CD4-positive, alpha-beta T cell treated with Interleukin-4 for 4 hours (primary cell): Measurements from ENCODE around the gene PPP2R2C.

Experiments used
- DNase-seq: peaks from one replicate; pipeline ENCODE4 v3.0.0-alpha.2; 2020

Gene PPP2R2C

GRCh38 chr4:6446538-6447451 is 25.6 kb downstream of the PPP2R2C start:
- no peak for DNase-seq

- DNase-seq = no peak
These were observed 26.3 kb downstream of the PPP2R2C start for GRCh38 chr4:6446130-6446482.

- DNase-seq = no peak
These were observed 26.8 kb downstream of the PPP2R2C start for GRCh38 chr4:6445403-6446129.

GRCh38 chr4:6444582-6444981 is 27.8 kb downstream of the PPP2R2C start:
- no peak for DNase-seq

- DNase-seq = peak; percentile 10
These were observed 29.1 kb downstream of the PPP2R2C start for GRCh38 chr4:6443035-6444023.

GRCh38 chr4:6442555-6442954 is 29.9 kb downstream of the PPP2R2C start:
- DNase-seq = no peak

DNA sequence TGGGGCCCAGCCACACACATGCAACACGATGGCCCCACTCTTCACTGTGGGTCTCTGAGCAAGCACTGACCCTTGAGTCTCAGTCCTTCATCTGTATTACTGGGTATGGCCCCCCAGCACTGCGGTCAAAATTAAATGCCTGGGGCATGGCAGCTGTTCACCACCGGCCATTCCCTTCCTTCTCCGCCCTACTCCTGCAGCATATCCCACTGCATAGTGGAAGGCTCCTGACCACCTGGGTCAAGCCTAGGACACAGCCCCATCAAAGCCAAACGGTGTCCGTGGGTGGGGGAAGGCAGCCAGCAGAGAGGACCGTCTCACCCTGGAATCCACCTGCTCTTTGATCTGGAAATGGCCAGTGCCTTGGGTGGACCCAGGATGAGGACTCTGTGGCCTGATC is 30.7 kb downstream of the PPP2R2C start:
- no peak for DNase-seq

DNA sequence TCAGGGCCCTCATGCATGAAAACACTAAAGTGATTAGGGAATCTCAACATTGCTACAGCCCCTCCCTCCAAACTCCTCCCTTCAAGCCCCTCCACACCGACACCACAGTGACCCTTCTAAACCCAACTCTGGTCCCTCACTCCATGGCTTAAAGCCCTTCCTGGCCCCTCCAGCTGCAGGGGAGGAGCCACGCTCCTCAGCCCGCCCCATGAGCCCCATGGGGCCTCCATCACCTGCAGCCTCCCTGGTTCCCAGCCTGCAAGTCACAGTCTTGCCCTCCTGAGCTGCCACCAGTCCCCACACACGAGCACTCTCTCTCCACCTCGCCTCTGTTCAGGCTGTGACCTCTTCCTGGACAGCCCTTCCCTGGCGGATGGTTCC is 31.2 kb downstream of the PPP2R2C start:
- DNase-seq = no peak

DNA sequence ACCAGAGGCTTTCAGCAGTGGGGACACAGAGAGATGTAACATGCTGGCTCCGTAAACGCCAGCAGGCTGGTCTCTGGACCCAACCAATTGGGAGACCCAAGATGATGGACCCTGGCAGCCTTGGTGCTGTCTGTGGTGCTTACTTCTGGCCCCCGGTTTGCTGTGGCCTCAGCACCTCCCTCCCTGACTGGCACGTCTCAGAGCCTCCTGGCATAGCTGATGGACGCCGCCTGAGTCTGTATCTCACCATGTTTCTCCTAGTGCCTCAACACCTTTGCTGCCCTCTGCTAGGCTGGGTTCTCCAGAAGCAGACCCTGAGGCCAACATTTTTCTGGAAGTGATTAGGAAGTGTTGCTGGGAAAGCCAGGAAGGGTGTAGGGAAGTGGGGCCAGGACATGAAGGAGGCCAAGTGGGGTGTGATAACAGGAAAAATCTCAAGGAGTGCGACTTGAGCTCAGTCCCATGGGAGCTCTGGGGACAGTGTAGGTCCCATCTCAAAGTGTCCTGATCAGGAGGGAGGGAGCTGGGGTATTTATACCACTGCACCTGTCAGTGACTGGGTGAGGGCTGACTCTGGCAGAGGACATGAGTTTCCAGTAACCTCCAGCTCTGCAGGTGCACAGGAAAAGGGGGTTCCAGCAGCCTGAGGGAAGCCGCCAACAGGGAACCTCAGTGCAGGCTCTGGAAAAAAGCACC is 31.8 kb downstream of the PPP2R2C start:
- no peak for DNase-seq

GRCh38 chr4:6439120-6439762 is 33.2 kb downstream of the PPP2R2C start:
- no peak for DNase-seq

- no peak for DNase-seq
These were observed 34.6 kb downstream of the PPP2R2C start for GRCh38 chr4:6437826-6438238.

DNA sequence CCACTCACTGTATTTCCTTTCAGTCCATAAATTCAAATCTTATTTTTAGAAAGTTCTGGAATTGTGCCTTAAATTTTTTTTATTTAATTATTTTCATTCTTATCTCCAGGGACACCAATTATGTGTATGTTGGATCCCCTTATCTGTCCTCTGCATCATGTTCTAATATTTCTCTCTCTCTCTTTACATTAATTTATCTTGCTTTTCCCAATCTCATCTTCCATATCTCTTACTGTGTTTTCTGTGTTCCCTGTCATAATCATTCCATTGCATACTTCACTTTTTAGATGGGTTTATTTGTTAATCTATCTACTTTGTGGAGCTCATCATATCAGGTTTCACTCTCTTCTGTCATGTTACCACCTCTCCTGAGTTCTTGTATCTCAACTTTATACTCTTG is 37.4 kb downstream of the PPP2R2C start:
- DNase-seq = no peak

- DNase-seq = no peak
These were observed 41.5 kb downstream of the PPP2R2C start for GRCh38 chr4:6430927-6431326.

DNA sequence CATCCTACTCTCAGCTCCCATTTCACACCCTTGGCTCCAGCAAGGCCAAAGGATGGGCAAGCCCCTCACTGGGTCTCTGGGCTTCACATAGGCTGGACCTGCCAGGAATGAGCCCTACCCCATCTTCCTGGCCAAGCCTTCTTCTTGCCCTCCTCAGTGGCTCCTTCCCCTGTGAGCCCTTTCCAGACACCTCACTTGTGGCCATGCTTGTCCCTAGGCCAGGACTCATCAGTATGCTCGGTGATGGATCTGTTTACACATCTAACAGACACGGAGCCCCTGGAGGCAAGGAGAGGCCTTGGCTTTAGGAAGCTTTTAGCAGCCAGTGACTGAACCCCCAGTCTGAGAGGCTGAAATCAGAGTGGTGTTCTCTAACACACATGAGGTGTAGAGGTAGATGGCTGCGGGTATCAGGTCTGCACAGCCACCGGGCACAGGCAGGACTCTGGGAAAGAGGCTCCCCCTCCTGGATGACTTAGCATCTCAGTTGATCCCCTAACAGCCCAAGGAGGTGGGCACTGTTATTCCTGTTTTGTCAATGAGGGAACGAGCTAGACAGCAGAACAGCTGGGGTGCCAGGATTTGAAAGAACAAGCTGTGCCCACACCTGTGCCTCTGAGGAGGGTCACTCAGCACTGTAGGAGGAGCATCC is 44.8 kb downstream of the PPP2R2C start:
- no peak for DNase-seq

DNA sequence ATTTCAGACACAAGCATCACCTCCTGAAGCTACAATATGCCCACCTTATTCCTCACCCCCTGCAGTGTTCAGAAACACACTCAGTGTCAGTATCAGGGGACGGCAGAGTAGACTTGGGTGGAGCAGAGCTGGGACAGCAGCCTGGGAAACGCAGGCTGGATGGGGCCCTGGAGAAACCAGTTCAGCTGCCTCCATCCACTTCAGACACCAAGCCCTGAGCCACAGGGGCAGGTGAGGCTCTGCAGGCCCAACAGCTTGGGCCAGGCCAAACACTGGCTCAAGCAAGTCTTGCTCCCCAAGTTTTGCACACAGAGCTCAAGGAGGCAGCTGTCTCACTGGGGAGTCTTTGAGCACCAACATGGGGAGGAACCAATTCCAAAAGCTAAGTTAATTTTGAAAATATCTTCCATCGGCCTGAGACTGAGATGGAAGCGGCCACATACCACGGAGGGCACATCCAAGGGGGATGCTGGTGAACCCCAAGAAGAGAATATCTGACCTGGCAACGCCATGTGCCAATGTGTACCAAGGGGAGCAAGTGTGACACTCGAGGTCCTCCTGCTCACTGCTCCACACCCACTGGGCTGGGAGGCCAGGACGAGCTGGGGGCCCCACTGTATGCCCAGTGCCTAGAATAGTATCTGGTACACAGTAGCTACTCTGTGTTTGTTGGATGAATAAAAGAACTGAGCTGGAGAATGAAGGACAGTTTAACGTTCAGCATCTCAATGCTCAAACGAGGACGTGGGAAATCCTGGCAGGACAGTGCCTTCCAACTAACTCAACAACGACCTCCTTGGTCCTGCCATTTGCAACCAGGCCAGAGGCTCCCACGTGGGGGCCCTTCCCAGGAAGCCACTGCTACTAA is 45.6 kb downstream of the PPP2R2C start:
- DNase-seq = no peak

GRCh38 chr4:6425911-6426310 is 46.5 kb downstream of the PPP2R2C start:
- no peak for DNase-seq

DNA sequence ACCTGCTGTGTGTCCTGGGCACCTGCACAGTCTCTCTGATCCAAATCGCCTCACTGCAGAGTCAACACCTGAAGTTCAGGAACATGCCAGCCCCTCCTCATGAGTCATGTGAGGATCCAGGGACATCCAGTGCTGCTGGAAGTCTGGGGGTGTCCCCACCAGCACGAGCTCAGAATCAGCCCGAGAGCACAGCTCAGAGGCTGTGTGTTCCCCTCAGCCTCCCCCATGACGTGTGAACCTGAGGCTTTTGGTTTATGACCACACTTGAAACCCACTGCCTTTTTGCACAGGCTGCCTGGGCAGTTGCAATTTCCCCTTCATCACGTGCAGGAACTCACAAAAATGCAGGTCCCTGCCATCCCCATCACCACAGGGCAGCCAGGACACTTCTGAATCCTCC is 47.1 kb downstream of the PPP2R2C start:
- DNase-seq = no peak

- no peak for DNase-seq
These were observed 48.0 kb downstream of the PPP2R2C start for GRCh38 chr4:6424425-6424824.

- DNase-seq = no peak
These were observed 48.8 kb downstream of the PPP2R2C start for GRCh38 chr4:6423575-6423974.

DNA sequence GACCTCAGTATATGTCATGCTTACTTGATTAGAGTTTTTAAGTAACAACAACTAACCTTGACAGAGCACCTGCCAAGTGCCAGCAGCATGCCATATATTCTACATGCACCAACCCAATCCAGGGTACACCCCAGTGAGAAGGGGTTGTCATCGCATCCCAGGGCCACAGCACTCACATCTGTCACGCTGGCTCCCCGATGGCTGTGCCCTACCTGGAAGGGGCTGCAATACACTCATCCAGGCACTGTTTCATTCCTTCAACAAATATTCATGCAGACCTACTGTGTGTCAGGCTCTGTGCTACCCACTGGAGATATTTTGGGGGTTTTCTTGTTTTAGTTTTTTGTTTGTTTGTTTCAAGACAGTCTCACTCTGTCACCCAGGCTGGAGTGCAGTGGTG is 49.5 kb downstream of the PPP2R2C start:
- DNase-seq = no peak
